SU-DHL-6 (cell line): ENCODE measurements around the gene CISD1.

Source experiments
- EZH2phosphoT487 ChIP-seq: fragments of 200-600 bp; sonication (generic), shearing (Covaris generic); conservative IDR thresholded peaks from 2 replicates; pipeline ENCODE4 v1.6.1; 2018; ENCODE audit warnings: mild to moderate bottlenecking, antibody characterized with exemption, low read length, moderate library complexity, mixed read lengths
- TF ChIP-seq, protein P1 (sequence below): fragments of 200-600 bp; sonication (generic); IDR thresholded peaks from one replicate; pipeline ENCODE4 v1.5.1; 2017; ENCODE audit warnings: antibody characterized with exemption, mild to moderate bottlenecking, low read length, moderate library complexity; ENCODE audit not compliant: insufficient read depth, poor library complexity, severe bottlenecking

- TF ChIP-seq, protein P1, sequence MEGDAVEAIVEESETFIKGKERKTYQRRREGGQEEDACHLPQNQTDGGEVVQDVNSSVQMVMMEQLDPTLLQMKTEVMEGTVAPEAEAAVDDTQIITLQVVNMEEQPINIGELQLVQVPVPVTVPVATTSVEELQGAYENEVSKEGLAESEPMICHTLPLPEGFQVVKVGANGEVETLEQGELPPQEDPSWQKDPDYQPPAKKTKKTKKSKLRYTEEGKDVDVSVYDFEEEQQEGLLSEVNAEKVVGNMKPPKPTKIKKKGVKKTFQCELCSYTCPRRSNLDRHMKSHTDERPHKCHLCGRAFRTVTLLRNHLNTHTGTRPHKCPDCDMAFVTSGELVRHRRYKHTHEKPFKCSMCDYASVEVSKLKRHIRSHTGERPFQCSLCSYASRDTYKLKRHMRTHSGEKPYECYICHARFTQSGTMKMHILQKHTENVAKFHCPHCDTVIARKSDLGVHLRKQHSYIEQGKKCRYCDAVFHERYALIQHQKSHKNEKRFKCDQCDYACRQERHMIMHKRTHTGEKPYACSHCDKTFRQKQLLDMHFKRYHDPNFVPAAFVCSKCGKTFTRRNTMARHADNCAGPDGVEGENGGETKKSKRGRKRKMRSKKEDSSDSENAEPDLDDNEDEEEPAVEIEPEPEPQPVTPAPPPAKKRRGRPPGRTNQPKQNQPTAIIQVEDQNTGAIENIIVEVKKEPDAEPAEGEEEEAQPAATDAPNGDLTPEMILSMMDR, result no peak
- no peak for TF ChIP-seq EZH2phosphoT487
Measured at GRCh38 chr10:58316874-58317273, 47.9 kb downstream of the CISD1 start.
